ENCODE measurements around the gene USP53. TPM values are rescaled to one million over a fixed set of nuclear protein-coding genes. Genes with fewer than 3 reads are reported as not detected.

USP53 gene
- total and polyA plus RNA-seq, 9 of the 15 experiments (the other 6 are each of a cell fraction or from before 2014, with no cell fraction given): 2.9 to 9.6 (median 8.3) TPM

GRCh38 chr4:119307606-119308005 lies 95.1 kb downstream of the USP53 start:
- no peak for ATAC-seq
- H4K20me1 ChIP-seq (replicated peaks; ENCODE audit: control insufficient read depth, insufficient read depth, low read length): no peaks in the 10 kb centered on the region
- no peak overlapping the region for H3K4me3 ChIP-seq
- no peaks in the 10 kb centered on the region for H3K9me3 ChIP-seq (replicated peaks; ENCODE audit: control insufficient read depth, insufficient read depth, low read depth, low read length)
- no peaks in the 10 kb centered on the region for H3K27me3 ChIP-seq (ENCODE audit: control insufficient read depth in 2 of 2, insufficient read depth in 2 of 2, low read length in 2 of 2)
- DNase-seq (ENCODE audit: extremely low read depth in 1 of 4, low spot score in 3 of 4): no peak
- no TSS peak for BruUV-seq (replicated peaks)
- H3K4me1 ChIP-seq (replicated peaks in 1 of 2; ENCODE audit: control insufficient read depth in 2 of 2, insufficient read depth in 2 of 2, low read length in 2 of 2): no peaks in the 10 kb centered on the region
- no peaks in the 10 kb centered on the region for H3K9me1 ChIP-seq (ENCODE audit: control insufficient read depth, insufficient read depth, low read length)
- no peaks in the 10 kb centered on the region for H3K79me2 ChIP-seq (ENCODE audit: control insufficient read depth, insufficient read depth, low read length)
- ChIA-PET CTCF (ENCODE audit: low intra/inter-chr PET ratio) (no interaction called here), POLR2A (no interaction called here)
- no peak overlapping the region for H3K4me2 ChIP-seq (ENCODE audit: insufficient read depth, low read length)
- no peak for FAIRE-seq
- no peak for TF ChIP-seq SFPQ (IDR thresholded peaks at IDR 0.05; ENCODE audit: low read depth, low read length)
- no peak for TF ChIP-seq DACH1 (IDR thresholded peaks at IDR 0.05; ENCODE audit: partially characterized antibody)
- no peak for TF ChIP-seq TEAD4 (IDR thresholded peaks at IDR 0.05; ENCODE audit: low read length)
- TF ChIP-seq TEAD4 (CRISPR knock-in tag; IDR thresholded peaks at IDR 0.05; ENCODE audit: borderline replicate concordance): no peak
- TF ChIP-seq NR2C2 (CRISPR knock-in tag; IDR thresholded peaks at IDR 0.05): no peak
- TF ChIP-seq NR2C2 (tag; IDR thresholded peaks at IDR 0.05): no peak
- no peak for TF ChIP-seq STAT6 (CRISPR knock-in tag; IDR thresholded peaks at IDR 0.05)
- TF ChIP-seq CBFB (CRISPR knock-in tag; IDR thresholded peaks at IDR 0.05): no peak
- TF ChIP-seq ZNF395 (CRISPR knock-in tag; IDR thresholded peaks at IDR 0.05): no peak
- no peak for TF ChIP-seq BCOR (IDR thresholded peaks at IDR 0.05)
- TF ChIP-seq, protein P1, sequence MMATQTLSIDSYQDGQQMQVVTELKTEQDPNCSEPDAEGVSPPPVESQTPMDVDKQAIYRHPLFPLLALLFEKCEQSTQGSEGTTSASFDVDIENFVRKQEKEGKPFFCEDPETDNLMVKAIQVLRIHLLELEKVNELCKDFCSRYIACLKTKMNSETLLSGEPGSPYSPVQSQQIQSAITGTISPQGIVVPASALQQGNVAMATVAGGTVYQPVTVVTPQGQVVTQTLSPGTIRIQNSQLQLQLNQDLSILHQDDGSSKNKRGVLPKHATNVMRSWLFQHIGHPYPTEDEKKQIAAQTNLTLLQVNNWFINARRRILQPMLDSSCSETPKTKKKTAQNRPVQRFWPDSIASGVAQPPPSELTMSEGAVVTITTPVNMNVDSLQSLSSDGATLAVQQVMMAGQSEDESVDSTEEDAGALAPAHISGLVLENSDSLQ (IDR thresholded peaks at IDR 0.05): no peak
- no peak for TF ChIP-seq POLR2A (conservative IDR thresholded peaks at IDR 0.05)
- in situ Hi-C loops (cut with MboI): no loop called here
- H3K27ac ChIP-seq (ENCODE audit: extremely low read depth, low read depth, low read length): no peak overlapping the region
- intact Hi-C loops (cut with micrococcal nuclease): no loop called here
- no peaks in the 10 kb centered on the region for H3K36me3 ChIP-seq (ENCODE audit: control insufficient read depth, insufficient read depth, low read length)
- no peak overlapping the region for H2AFZ ChIP-seq (ENCODE audit: low read depth, low read length)
- H3K9ac ChIP-seq (ENCODE audit: insufficient read depth in 1 of 2, low read depth in 2 of 2, low read length in 2 of 2): no peak overlapping the region
